Body of pancreas (tissue), 4 donors: ENCODE results near the gene AKAP12. TPM values are rescaled to one million over a fixed set of nuclear protein-coding genes. Genes with fewer than 3 reads are reported as not detected.
"Not testable (repeated sequence)": the region's sequence is repeated elsewhere in the genome, so short reads cannot be mapped to it uniquely, and the experiment has no call there.

Source experiments
- ATAC-seq: fragments of 150-250 bp; one replicate; pipeline ENCODE4 v1.9.1; 2016
- DNase-seq, 4 donors: peaks; one replicate each; pipeline ENCODE4 v3.0.0-alpha.2; 2019
- H3K27ac ChIP-seq, 4 donors: fragments of 200-600 bp; sonication (generic); 1 replicate in 3 of 4; 2 replicates in 1 of 4; pipeline versions ENCODE4 v1.5.1 to v1.6.1; 2016 to 2019; ENCODE audit warnings: mild to moderate bottlenecking in 1 of 4, mixed read lengths in 1 of 4, moderate library complexity in 1 of 4
- H3K27me3 ChIP-seq, 2 donors: fragments of 200-600 bp; sonication (generic); one replicate each; pipeline ENCODE4 v1.6.0; 2016; ENCODE audit warnings: mild to moderate bottlenecking in 1 of 2
- H3K36me3 ChIP-seq, 2 donors: fragments of 200-600 bp; sonication (generic); replicated peaks in 1 of 2; 2 replicates each; pipeline ENCODE4 v1.5.1; 2016; ENCODE audit warnings: low read depth in 2 of 2; ENCODE audit not compliant: insufficient read depth in 1 of 2
- H3K4me1 ChIP-seq: fragments of 200-600 bp; sonication (generic); one replicate; pipeline ENCODE4 v1.6.0; 2016
- H3K4me3 ChIP-seq, 2 donors: fragments of 200-600 bp; sonication (generic); 1 replicate in 1 of 2; 2 replicates in 1 of 2; pipeline ENCODE4 v1.5.1; 2016 to 2019
- H3K9me3 ChIP-seq, 3 donors: fragments of 200-600 bp; sonication (generic); 1 replicate in 2 of 3; 2 replicates in 1 of 3; pipeline ENCODE4 v1.5.1; 2016
- POLR2A ChIP-seq, 3 donors: fragments of 450-650 bp; IDR thresholded peaks; one replicate each; pipeline ENCODE4 v1.6.1; 2016; ENCODE audit warnings: antibody characterized with exemption in 3 of 3, mild to moderate bottlenecking in 2 of 3
- WGBS, 2 donors: methylation state at CpG; one replicate each; pipeline ENCODE4 v1.1.5; 2017; 5-methylcytosine and 5-hydroxymethylcytosine counted together
- intact Hi-C: fragments of 100-400 bp; cut with DNase I; formaldehyde crosslinking; loops from one replicate; pipeline ENCODE4 v1.15.1; 2023
- total RNA-seq, 2 donors: library from RNA; depleted of rRNA; stranded (reverse); fragments of >200 nt; gene quantifications; one replicate each; pipeline ENCODE4 v1.1.0, GENCODE V29; 2016
- TF ChIP-seq, protein P1 (sequence below), 7 experiments: fragments of 450-650 bp in 4 of 7; fragments of 200-600 bp in 3 of 7; sonication (generic) in 3 of 7; IDR thresholded peaks; one replicate each; pipeline ENCODE4 v1.5.1; 2016 to 2019; ENCODE audit warnings: antibody characterized with exemption in 7 of 7

The AKAP12 gene
- total RNA-seq, 2 donors from 2014 or later, result 25.2 to 49.1 TPM

DNA sequence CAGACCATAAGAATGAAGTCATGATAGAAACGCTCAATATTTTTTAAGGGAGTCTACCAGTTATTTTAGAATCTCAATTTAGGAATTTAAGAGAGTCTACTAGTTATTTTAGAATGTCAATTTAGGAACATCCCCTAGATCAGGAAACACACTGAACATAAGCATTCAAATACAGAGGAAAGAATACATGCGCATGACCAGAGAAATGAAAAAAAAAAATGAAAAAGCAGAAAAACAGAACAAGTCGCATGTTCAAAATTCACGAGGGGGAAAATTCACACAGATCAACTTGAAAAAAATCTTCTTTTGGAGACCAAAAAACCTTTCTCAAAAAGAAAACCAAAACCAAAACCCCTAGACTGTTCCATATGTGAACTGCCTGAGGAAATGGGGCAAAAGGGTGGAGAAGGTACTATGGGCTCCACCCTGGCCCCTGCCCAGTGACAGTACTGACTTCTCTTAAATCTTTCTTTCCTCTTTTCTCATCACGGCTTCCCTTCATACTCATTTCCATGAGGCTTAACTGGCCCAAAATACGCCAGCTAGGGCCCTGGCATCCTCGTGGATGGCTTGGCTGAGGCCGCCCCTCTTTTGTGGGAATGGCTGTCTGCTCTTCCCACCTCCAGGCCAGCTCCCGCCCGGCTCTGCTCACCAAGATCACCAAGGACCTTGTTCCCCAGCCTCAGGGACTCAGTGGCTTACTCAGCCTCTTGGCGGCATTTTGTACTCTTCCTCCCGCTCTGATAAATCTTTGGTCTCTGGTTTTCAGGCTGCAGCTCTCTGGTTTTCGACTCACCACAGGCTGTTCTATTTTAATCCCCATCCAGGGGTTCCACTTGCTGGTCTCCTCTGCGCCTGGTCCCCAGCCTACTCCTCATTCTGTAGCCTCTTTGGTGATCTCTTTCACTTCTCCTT is 140.4 kb downstream of the AKAP12 start:
- no peak overlapping the region for H3K4me3 ChIP-seq
- peaks cover 5% of the 10 kb centered on the region for H3K4me1 ChIP-seq
- H3K27me3 ChIP-seq, result no peaks in the 10 kb centered on the region
- no peak for DNase-seq
- H3K9me3 ChIP-seq, result no peaks in the 10 kb centered on the region
- H3K27ac ChIP-seq, result no peak overlapping the region
- no peaks in the 10 kb centered on the region for H3K36me3 ChIP-seq
- ATAC-seq, result no peak
- intact Hi-C loops, result no loop called here
- no peak for TF ChIP-seq POLR2A (IDR thresholded peaks at IDR 0.05)
- TF ChIP-seq, protein P1, sequence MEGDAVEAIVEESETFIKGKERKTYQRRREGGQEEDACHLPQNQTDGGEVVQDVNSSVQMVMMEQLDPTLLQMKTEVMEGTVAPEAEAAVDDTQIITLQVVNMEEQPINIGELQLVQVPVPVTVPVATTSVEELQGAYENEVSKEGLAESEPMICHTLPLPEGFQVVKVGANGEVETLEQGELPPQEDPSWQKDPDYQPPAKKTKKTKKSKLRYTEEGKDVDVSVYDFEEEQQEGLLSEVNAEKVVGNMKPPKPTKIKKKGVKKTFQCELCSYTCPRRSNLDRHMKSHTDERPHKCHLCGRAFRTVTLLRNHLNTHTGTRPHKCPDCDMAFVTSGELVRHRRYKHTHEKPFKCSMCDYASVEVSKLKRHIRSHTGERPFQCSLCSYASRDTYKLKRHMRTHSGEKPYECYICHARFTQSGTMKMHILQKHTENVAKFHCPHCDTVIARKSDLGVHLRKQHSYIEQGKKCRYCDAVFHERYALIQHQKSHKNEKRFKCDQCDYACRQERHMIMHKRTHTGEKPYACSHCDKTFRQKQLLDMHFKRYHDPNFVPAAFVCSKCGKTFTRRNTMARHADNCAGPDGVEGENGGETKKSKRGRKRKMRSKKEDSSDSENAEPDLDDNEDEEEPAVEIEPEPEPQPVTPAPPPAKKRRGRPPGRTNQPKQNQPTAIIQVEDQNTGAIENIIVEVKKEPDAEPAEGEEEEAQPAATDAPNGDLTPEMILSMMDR (IDR thresholded peaks at IDR 0.05), result no peak
- 81 to 82% methylated on average over 13 to 14 of the region's 14 CpGs for WGBS, 2 donors

DNA sequence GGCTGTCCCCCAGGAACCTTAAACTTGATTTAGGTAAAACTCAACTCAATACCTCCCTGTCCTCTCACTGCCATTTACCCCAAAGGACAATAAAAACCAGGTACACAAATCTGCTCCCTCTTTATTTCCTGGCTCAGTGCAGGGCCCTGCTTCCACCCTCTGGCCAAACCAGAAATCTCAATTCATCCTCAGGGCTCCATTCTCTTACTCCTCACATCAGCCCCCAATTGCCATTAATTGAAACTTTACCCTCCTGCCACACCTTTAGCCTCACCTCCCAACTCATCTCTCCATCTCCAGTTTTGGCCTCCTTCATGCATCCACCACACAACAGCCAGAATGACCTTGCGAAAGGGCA is 141.1 kb downstream of the AKAP12 start:
- H3K36me3 ChIP-seq, result no peaks in the 10 kb centered on the region
- ATAC-seq, result no peak
- intact Hi-C loops, result no loop called here
- TF ChIP-seq POLR2A (IDR thresholded peaks at IDR 0.05), result no peak
- TF ChIP-seq, protein P1 (IDR thresholded peaks at IDR 0.05), result no peak
- peaks cover 8% of the 10 kb centered on the region for H3K4me1 ChIP-seq
- H3K27me3 ChIP-seq, result no peaks in the 10 kb centered on the region
- no peak for DNase-seq
- no peak overlapping the region for H3K27ac ChIP-seq
- H3K4me3 ChIP-seq, result no peak overlapping the region
- no peaks in the 10 kb centered on the region for H3K9me3 ChIP-seq
- 100% methylated on average over 1 of the region's 1 CpG for WGBS, 2 donors

DNA sequence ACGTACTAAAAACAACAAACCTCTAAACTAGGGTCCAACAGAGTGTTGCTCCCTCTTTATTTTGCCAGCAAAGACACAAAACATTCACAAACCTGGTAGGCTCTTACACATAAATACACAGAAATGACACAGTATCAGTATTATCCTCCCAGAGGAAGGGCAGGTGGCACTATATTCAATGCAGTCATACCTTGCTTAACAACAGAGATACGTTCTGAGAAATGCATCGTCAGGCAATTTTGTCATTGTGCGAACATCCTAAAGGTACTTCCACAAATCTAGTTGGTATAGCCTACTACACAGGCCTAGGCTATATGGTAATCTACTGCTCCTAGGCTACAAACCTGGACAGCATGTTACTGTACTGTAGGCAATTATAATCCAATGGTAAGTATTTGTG is 142.0 kb downstream of the AKAP12 start:
- intact Hi-C loops, result no loop called here
- no peak overlapping the region for H3K27ac ChIP-seq
- H3K9me3 ChIP-seq, result no peaks in the 10 kb centered on the region
- ATAC-seq (no peak), DNase-seq (no peak)
- no peaks in the 10 kb centered on the region for H3K27me3 ChIP-seq
- no peaks in the 10 kb centered on the region for H3K36me3 ChIP-seq
- TF ChIP-seq, protein P1 (IDR thresholded peaks at IDR 0.05), result no peak
- H3K4me3 ChIP-seq, result no peak overlapping the region
- 80 to 83% methylated on average over 4 of the region's 4 CpGs for WGBS, 2 donors
- peaks cover 8% of the 10 kb centered on the region for H3K4me1 ChIP-seq

DNA sequence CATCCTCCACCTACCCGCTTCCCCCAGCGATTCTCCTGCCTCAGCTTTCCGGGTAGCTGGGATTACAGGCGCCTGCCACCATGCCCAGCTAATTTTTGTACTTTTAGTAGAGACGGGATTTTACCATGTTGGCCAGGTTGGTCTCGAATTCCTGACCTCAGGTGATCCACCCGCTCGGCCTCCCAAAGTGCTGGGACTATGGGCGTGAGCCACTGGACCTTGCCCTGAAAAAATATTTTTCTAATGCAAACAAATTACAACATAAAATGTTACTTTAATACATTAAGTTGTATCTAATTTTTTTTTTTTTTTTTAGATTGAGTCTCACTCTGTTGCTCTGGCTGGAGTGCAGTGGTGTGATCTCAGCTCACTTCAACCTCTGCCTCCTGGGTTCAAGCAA is 142.9 kb downstream of the AKAP12 start:
- DNase-seq, ATAC-seq, H3K9me3 ChIP-seq, H3K4me3 ChIP-seq, H3K27me3 ChIP-seq, H3K36me3 ChIP-seq, H3K27ac ChIP-seq, intact Hi-C loops, H3K4me1 ChIP-seq: not testable (repeated sequence)
- 96 to 97% methylated on average over 9 of the region's 9 CpGs for WGBS, 2 donors

DNA sequence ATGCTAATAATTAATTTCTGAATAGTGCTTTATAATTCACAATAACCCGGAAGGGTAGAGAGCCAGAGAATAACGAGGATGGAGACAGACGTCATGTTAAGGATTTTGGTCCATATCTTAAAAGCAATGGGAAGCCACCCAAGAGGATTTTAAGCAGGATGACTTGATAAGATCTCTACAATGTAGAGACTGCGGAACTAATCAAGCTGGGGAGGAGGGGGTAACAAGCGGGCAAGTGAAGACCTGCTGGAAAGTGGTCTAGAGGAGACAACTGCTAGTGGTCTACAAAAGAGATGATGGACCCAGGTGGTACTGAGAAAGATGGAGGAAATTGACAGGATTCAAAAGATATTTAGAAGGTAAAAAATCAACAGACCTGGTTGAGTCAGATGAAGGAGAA is 144.4 kb downstream of the AKAP12 start:
- DNase-seq, result no peak
- peaks cover 14% of the 10 kb centered on the region for H3K4me1 ChIP-seq
- H3K36me3 ChIP-seq, result no peaks in the 10 kb centered on the region
- H3K4me3 ChIP-seq, result no peak overlapping the region
- no peaks in the 10 kb centered on the region for H3K27me3 ChIP-seq
- 71 to 91% methylated on average over 5 of the region's 5 CpGs for WGBS, 2 donors
- no peaks in the 10 kb centered on the region for H3K9me3 ChIP-seq
- no peak overlapping the region for H3K27ac ChIP-seq
- intact Hi-C loops, result no loop called here
- TF ChIP-seq, protein P1 (IDR thresholded peaks at IDR 0.05), result no peak
- no peak for TF ChIP-seq POLR2A (IDR thresholded peaks at IDR 0.05)
- no peak for ATAC-seq
